Lung (tissue), 16 donors: ENCODE data around the gene NAA38. TPM values are rescaled to one million over a fixed set of nuclear protein-coding genes. Genes with fewer than 3 reads are reported as not detected.

ENCODE experiments used
- ATAC-seq: fragments of 200-7000 bp; cut with Tn5 transposase; one replicate; pipeline ENCODE4 v1.9.1; 2020; ENCODE audit warnings: moderate number of reproducible peaks; ENCODE audit not compliant: insufficient read depth, low FRiP score
- DNase-seq, 3 donors: peaks; one replicate each; pipeline ENCODE4 v3.0.0-alpha.2; 2013 to 2017
- H3K27ac ChIP-seq, 2 donors: one replicate each; pipeline ENCODE4 v1.5.1; 2013; ENCODE audit warnings: mild to moderate bottlenecking in 2 of 2, moderate library complexity in 2 of 2, control low read depth in 1 of 2, inconsistent platforms in 1 of 2, low read depth in 1 of 2, low read length in 1 of 2
- H3K27me3 ChIP-seq, 3 donors: one replicate each; pipeline ENCODE4 v1.5.1; 2013; ENCODE audit warnings: low read length in 2 of 3; ENCODE audit not compliant: control insufficient read depth in 3 of 3, insufficient read depth in 3 of 3
- H3K36me3 ChIP-seq, 4 donors: one replicate each; pipeline ENCODE4 v1.5.1; 2013; ENCODE audit warnings: low read length in 4 of 4, mild to moderate bottlenecking in 1 of 4, moderate library complexity in 1 of 4; ENCODE audit not compliant: control insufficient read depth in 4 of 4, insufficient read depth in 4 of 4
- H3K4me1 ChIP-seq, 5 donors: one replicate each; pipeline ENCODE4 v1.5.1; 2013; ENCODE audit warnings: low read length in 5 of 5, mild to moderate bottlenecking in 2 of 5, moderate library complexity in 1 of 5; ENCODE audit not compliant: control insufficient read depth in 5 of 5, insufficient read depth in 5 of 5
- H3K4me3 ChIP-seq: one replicate; pipeline ENCODE4 v1.5.1; 2013; ENCODE audit warnings: mild to moderate bottlenecking, control low read depth, moderate library complexity
- H3K9ac ChIP-seq, 2 donors: one replicate each; pipeline ENCODE4 v1.5.1; 2013; ENCODE audit warnings: low read length in 2 of 2, control low read depth in 1 of 2; ENCODE audit not compliant: insufficient read depth in 1 of 2
- H3K9me3 ChIP-seq, 4 donors: one replicate each; pipeline ENCODE4 v1.5.1; 2013; ENCODE audit warnings: low read length in 3 of 4, mild to moderate bottlenecking in 1 of 4, moderate library complexity in 1 of 4; ENCODE audit not compliant: control insufficient read depth in 4 of 4, insufficient read depth in 3 of 4
- WGBS, 2 donors: extraction: QIAGEN DNeasy Blood & Tissue Kit; methylation state at CpG; one replicate each; pipeline ENCODE4 v1.1.7; 2013; 5-methylcytosine and 5-hydroxymethylcytosine counted together
- long read RNA-seq, 5 donors: transcript quantifications; one replicate each; lab custom pipeline, GENCODE V29; 2026
- polyA plus RNA-seq, 2 donors: library from polyadenylated mRNA; stranded (reverse); fragments of 200-250 nt; gene quantifications; one replicate each; pipeline ENCODE4 v1.2.1, GENCODE V29; 2013
- total RNA-seq, 2 donors: library from RNA; depleted of rRNA in 1 of 2; stranded (reverse); fragments of >200 nt in 1 of 2; gene quantifications; one replicate each; pipeline ENCODE4 v1.2.1, GENCODE V29; 2014 to 2021
- TF ChIP-seq, protein P1 (sequence below): IDR thresholded peaks from 2 replicates; pipeline ENCODE4 v1.5.1; 2012; ENCODE audit warnings: mild to moderate bottlenecking; ENCODE audit errors: control extremely low read depth, extremely low read depth
- donor health status: control.
- donor health status: control.
- donor health status: Bipolar disorder and iron deficiency.
- donor health status: healthy.
- donor health status: DM: yes; HTN: yes; CAD: no.

Gene NAA38, protein sequence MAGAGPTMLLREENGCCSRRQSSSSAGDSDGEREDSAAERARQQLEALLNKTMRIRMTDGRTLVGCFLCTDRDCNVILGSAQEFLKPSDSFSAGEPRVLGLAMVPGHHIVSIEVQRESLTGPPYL
- total RNA-seq (10 to 100 TPM; 58.2 to 85.3 TPM), polyA plus RNA-seq (100 to 1,000 TPM; 120 to 239 TPM)
- long read RNA-seq, donor 1, transcript NAA38-206 (2 exons, 424 nt) = minor isoform, 12 of 428 reads
- long read RNA-seq, donor 1, transcript NAA38-201 (2 exons, 999 nt) = major isoform, 34 of 428 reads
- long read RNA-seq, donor 1, transcript NAA38-205 (3 exons, 852 nt) = minor isoform, 32 of 428 reads
- long read RNA-seq, donor 1, partial matches to known transcripts = 310 of 428 reads
- long read RNA-seq, donor 1, other reads (novel, unspliced or antisense) = 39 of 428 reads
- long read RNA-seq, donor 2, transcript NAA38-201 (2 exons, 999 nt) = major isoform, 22 of 63 reads
- long read RNA-seq, donor 2, transcript NAA38-205 (3 exons, 852 nt) = minor isoform, 11 of 63 reads
- long read RNA-seq, donor 2, partial matches to known transcripts = 8 of 63 reads
- long read RNA-seq, donor 2, other reads (novel, unspliced or antisense) = 18 of 63 reads
- long read RNA-seq, donor 3, transcript NAA38-201 (2 exons, 999 nt) = major isoform, 22 of 280 reads
- long read RNA-seq, donor 3, transcript NAA38-206 (2 exons, 424 nt) = minor isoform, 5 of 280 reads
- long read RNA-seq, donor 3, transcript NAA38-205 (3 exons, 852 nt) = minor isoform, 17 of 280 reads
- long read RNA-seq, donor 3, partial matches to known transcripts = 197 of 280 reads
- long read RNA-seq, donor 3, other reads (novel, unspliced or antisense) = 38 of 280 reads
- long read RNA-seq, donor 4, transcript NAA38-205 (3 exons, 852 nt) = minor isoform, 11 of 273 reads
- long read RNA-seq, donor 4, transcript NAA38-201 (2 exons, 999 nt) = major isoform, 13 of 273 reads
- long read RNA-seq, donor 4, partial matches to known transcripts = 225 of 273 reads
- long read RNA-seq, donor 4, other reads (novel, unspliced or antisense) = 19 of 273 reads
- long read RNA-seq, donor 5, transcript NAA38-206 (2 exons, 424 nt) = minor isoform, 8 of 609 reads
- long read RNA-seq, donor 5, transcript NAA38-205 (3 exons, 852 nt) = minor isoform, 37 of 609 reads
- long read RNA-seq, donor 5, transcript NAA38-201 (2 exons, 999 nt) = major isoform, 58 of 609 reads
- long read RNA-seq, donor 5, partial matches to known transcripts = 451 of 609 reads
- long read RNA-seq, donor 5, other reads (novel, unspliced or antisense) = 51 of 609 reads

DNA sequence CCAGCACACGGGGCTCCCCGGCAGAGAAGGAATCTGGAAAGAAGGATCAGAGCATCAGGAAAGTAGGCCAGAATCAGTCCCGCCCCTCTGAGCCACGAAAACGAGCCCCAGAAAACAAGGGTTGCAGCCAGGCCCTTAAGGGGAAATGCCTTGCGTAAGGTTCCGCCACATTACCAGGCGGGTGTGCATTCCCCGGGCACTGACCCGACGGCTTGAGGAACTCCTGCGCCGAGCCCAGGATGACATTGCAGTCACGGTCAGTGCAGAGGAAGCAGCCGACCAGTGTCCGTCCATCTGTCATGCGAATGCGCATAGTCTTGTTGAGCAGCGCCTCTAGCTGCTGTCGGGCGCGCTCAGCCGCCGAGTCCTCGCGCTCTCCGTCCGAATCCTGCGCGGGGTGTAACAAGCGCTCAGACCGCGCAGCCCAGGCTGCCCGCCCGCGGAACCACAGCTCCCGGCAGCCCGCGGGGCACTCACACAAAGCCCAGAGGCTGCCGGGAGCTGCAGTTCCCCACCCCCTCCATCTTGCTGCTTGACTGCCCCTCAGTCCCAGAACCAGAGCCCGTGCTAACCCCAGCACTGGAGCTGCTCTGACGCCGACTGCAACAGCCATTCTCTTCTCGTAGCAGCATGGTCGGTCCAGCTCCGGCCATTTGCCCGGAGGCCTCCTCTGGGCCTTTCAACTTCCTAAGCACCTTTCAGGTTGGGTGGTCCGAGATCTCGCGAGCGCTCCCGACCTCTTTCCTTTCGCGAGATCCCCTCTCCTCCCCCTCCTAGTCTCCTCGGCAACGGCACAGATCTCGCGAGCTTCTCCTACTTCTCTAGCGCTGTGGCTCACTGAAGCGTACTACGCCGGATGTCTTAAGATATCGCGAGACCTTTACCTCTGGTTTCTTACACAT is at the start of gene NAA38:
TSS of gene NAA38 (minus strand) at position 749 of the 902 bp plus-strand sequence. CDS start at position 653, 96 bp downstream.
- WGBS, 2 donors = 0% methylated on average over 62 to 64 of the region's 64 CpGs
- Histone ChIP-seq H3K9me3 (no peaks in the 10 kb centered on the region), H3K9ac (peak within 1 kb of the TSS; percentile 71 to 97), H3K27ac (peak within 1 kb of the TSS; percentile 87 to 90), H3K4me3 (peak within 1 kb of the TSS; percentile 50), H3K4me1 (peaks cover 3 to 34% (median 6%) of the 10 kb centered on the region in 5 donors), H3K36me3 (peaks cover 0 to 19% (median 13%) of the 10 kb centered on the region in 4 donors), H3K27me3 (no peaks in the 10 kb centered on the region)
- peak; percentile 98 to 100 (median 100) for DNase-seq
- peak; percentile 90 for ATAC-seq
- TF ChIP-seq, protein P1, sequence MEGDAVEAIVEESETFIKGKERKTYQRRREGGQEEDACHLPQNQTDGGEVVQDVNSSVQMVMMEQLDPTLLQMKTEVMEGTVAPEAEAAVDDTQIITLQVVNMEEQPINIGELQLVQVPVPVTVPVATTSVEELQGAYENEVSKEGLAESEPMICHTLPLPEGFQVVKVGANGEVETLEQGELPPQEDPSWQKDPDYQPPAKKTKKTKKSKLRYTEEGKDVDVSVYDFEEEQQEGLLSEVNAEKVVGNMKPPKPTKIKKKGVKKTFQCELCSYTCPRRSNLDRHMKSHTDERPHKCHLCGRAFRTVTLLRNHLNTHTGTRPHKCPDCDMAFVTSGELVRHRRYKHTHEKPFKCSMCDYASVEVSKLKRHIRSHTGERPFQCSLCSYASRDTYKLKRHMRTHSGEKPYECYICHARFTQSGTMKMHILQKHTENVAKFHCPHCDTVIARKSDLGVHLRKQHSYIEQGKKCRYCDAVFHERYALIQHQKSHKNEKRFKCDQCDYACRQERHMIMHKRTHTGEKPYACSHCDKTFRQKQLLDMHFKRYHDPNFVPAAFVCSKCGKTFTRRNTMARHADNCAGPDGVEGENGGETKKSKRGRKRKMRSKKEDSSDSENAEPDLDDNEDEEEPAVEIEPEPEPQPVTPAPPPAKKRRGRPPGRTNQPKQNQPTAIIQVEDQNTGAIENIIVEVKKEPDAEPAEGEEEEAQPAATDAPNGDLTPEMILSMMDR = peak; percentile 13

GRCh38 chr17:7903154-7904103 is 46.1 kb upstream of the NAA38 start:
- ATAC-seq = no peak
- no peaks in the 10 kb centered on the region for H3K4me1 ChIP-seq
- DNase-seq = no peak
- H3K27me3 ChIP-seq = no peaks in the 10 kb centered on the region
- H3K9me3 ChIP-seq = no peaks in the 10 kb centered on the region
- TF ChIP-seq, protein P1 = no peak
- H3K9ac ChIP-seq = no peak overlapping the region
- H3K36me3 ChIP-seq = peaks cover 10 to 85% (median 81%) of the 10 kb centered on the region in 4 donors
- H3K27ac ChIP-seq = no peak overlapping the region
- no peak overlapping the region for H3K4me3 ChIP-seq
- 83 to 88% methylated on average over 22 of the region's 22 CpGs for WGBS, 2 donors
